ENCODE results near the gene GRIK4.

DNA sequence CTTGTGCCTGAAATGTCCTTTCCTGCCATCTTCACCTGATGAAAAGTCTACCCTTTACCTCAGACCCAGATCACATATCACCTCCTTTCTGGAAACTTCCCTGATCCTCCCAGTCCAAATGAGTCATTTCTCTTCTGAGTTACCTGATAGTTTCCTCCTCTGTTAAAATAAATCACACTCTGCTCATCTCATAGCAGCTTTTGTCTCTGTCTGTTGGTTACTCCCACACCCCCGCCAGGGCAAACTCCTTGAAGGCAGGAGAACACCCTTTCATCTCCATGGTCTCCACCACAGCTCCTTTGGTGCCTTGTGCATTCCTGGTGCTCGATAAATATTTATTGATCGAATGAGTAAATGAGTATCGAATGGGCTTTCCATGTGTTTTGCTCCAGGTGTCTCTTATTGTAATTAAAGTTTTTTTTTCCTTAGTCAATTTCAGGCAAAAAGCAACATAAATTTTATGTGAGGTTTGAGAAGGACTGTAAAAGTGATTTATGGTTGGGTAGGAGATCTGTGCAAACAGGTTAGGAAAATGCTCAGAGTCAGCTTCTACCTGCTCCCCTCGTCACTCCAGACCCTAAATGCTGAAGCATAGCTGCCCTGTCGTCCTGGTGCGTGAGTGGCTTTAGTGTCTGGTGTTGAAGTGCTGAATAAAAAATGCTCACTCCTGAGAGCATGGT lies 178.2 kb downstream of the GRIK4 start:
- TF ChIP-seq EZH2phosphoT487 (IDR thresholded peaks at IDR 0.05; ENCODE audit: insufficient read depth, low read depth) (no peak), EZH2 (IDR thresholded peaks at IDR 0.05; ENCODE audit: insufficient read depth, poor library complexity, severe bottlenecking) (no peak)
